Rectal smooth muscle tissue (tissue), 1 donor: ENCODE measurements around the gene TBC1D1.

Experiments used
- H3K27ac ChIP-seq: one replicate; pipeline ENCODE4 v1.7.0; 2013; ENCODE audit warnings: low read depth, low read length, inconsistent platforms
- H3K27me3 ChIP-seq: one replicate; pipeline ENCODE4 v1.7.0; 2013; ENCODE audit warnings: low read length; ENCODE audit not compliant: control insufficient read depth, insufficient read depth
- H3K36me3 ChIP-seq: one replicate; pipeline ENCODE4 v1.7.0; 2013; ENCODE audit warnings: low read length; ENCODE audit not compliant: control insufficient read depth, insufficient read depth
- H3K4me1 ChIP-seq: one replicate; pipeline ENCODE4 v1.7.0; 2013; ENCODE audit warnings: low read length; ENCODE audit not compliant: control insufficient read depth, insufficient read depth
- H3K4me3 ChIP-seq: one replicate; pipeline ENCODE4 v1.7.0; 2013; ENCODE audit warnings: low read length
- H3K9ac ChIP-seq: one replicate; pipeline ENCODE4 v1.7.0; 2013; ENCODE audit warnings: low read length

The TBC1D1 gene

GRCh38 chr4:38044060-38044459, 153.2 kb downstream of the TBC1D1 start:
- Histone ChIP-seq H3K36me3 (peaks cover 6% of the 10 kb centered on the region), H3K4me3 (no peak overlapping the region), H3K27ac (no peak overlapping the region)

GRCh38 chr4:38045289-38045988, 154.6 kb downstream of the TBC1D1 start:
- H3K36me3 ChIP-seq: peaks cover 10% of the 10 kb centered on the region
- H3K27me3 ChIP-seq: no peaks in the 10 kb centered on the region
- H3K4me3 ChIP-seq: no peak overlapping the region
- peaks cover 6% of the 10 kb centered on the region for H3K4me1 ChIP-seq
- no peak overlapping the region for H3K9ac ChIP-seq
- H3K27ac ChIP-seq: peak overlapping the region; percentile 3

More at GRCh38 chr4:38044060-38044459, 153.2 kb downstream of the TBC1D1 start:
- H3K27me3 ChIP-seq: no peaks in the 10 kb centered on the region
- H3K9ac ChIP-seq: no peak overlapping the region
- no peaks in the 10 kb centered on the region for H3K4me1 ChIP-seq

GRCh38 chr4:38046727-38047489, 156.0 kb downstream of the TBC1D1 start:
- Histone ChIP-seq H3K4me3 (no peak overlapping the region), H3K27me3 (no peaks in the 10 kb centered on the region), H3K9ac (no peak overlapping the region), H3K36me3 (peaks cover 10% of the 10 kb centered on the region), H3K4me1 (peaks cover 18% of the 10 kb centered on the region), H3K27ac (peak overlapping the region; percentile 2)

- no peak overlapping the region for H3K9ac ChIP-seq
- no peak overlapping the region for H3K4me3 ChIP-seq
- H3K27me3 ChIP-seq: no peaks in the 10 kb centered on the region
- H3K4me1 ChIP-seq: peaks cover 18% of the 10 kb centered on the region
- peak overlapping the region; percentile 80 for H3K27ac ChIP-seq
- peaks cover 4% of the 10 kb centered on the region for H3K36me3 ChIP-seq
Measured at GRCh38 chr4:38049545-38050170, 158.8 kb downstream of the TBC1D1 start.

GRCh38 chr4:38050560-38051350, 159.9 kb downstream of the TBC1D1 start:
- Histone ChIP-seq H3K4me1 (peaks cover 18% of the 10 kb centered on the region), H3K27me3 (no peaks in the 10 kb centered on the region), H3K27ac (peak overlapping the region; percentile 80), H3K36me3 (peaks cover 4% of the 10 kb centered on the region), H3K9ac (no peak overlapping the region), H3K4me3 (no peak overlapping the region)

- H3K36me3 ChIP-seq: peaks cover 3% of the 10 kb centered on the region
- peak overlapping the region; percentile 26 for H3K27ac ChIP-seq
- H3K9ac ChIP-seq: no peak overlapping the region
- no peak overlapping the region for H3K4me3 ChIP-seq
- peaks cover 18% of the 10 kb centered on the region for H3K4me1 ChIP-seq
- H3K27me3 ChIP-seq: no peaks in the 10 kb centered on the region
Measured at GRCh38 chr4:38055566-38055965, 164.7 kb downstream of the TBC1D1 start.

GRCh38 chr4:38056011-38056685, 165.3 kb downstream of the TBC1D1 start:
- H3K4me3 ChIP-seq: no peak overlapping the region
- peak overlapping the region; percentile 27 for H3K27ac ChIP-seq

GRCh38 chr4:38058151-38058550, 167.3 kb downstream of the TBC1D1 start:
- H3K27me3 ChIP-seq: no peaks in the 10 kb centered on the region
- peaks cover 3% of the 10 kb centered on the region for H3K36me3 ChIP-seq
- H3K4me1 ChIP-seq: peaks cover 26% of the 10 kb centered on the region
- H3K9ac ChIP-seq: no peak overlapping the region
- H3K4me3 ChIP-seq: no peak overlapping the region
- no peak overlapping the region for H3K27ac ChIP-seq

More at GRCh38 chr4:38056011-38056685, 165.3 kb downstream of the TBC1D1 start:
- H3K4me1 ChIP-seq: peaks cover 19% of the 10 kb centered on the region
- no peak overlapping the region for H3K9ac ChIP-seq
- peaks cover 3% of the 10 kb centered on the region for H3K36me3 ChIP-seq
- H3K27me3 ChIP-seq: no peaks in the 10 kb centered on the region

GRCh38 chr4:38060829-38061431, 170.0 kb downstream of the TBC1D1 start:
- no peak overlapping the region for H3K27ac ChIP-seq
- H3K9ac ChIP-seq: no peak overlapping the region
- no peak overlapping the region for H3K4me3 ChIP-seq
- H3K4me1 ChIP-seq: peaks cover 28% of the 10 kb centered on the region
- peaks cover 3% of the 10 kb centered on the region for H3K36me3 ChIP-seq
- no peaks in the 10 kb centered on the region for H3K27me3 ChIP-seq

GRCh38 chr4:38062088-38062775, 171.3 kb downstream of the TBC1D1 start:
- Histone ChIP-seq H3K36me3 (peaks cover under 1% of the 10 kb centered on the region), H3K9ac (no peak overlapping the region), H3K27me3 (no peaks in the 10 kb centered on the region), H3K27ac (peak overlapping the region; percentile 1), H3K4me1 (peaks cover 23% of the 10 kb centered on the region), H3K4me3 (peak overlapping the region; percentile 34)

- H3K4me3 ChIP-seq: no peak overlapping the region
- peak overlapping the region; percentile 0 for H3K27ac ChIP-seq
Measured at GRCh38 chr4:38062776-38063097, 171.9 kb downstream of the TBC1D1 start.

More at GRCh38 chr4:38062776-38063097, 171.9 kb downstream of the TBC1D1 start:
- Histone ChIP-seq H3K9ac (no peak overlapping the region), H3K27me3 (no peaks in the 10 kb centered on the region), H3K36me3 (peaks cover 2% of the 10 kb centered on the region), H3K4me1 (peaks cover 23% of the 10 kb centered on the region)
